ENCODE measurements around the gene ABRACL. TPM values are rescaled to one million over a fixed set of nuclear protein-coding genes. Genes with fewer than 3 reads are reported as not detected.

Gene ABRACL
- total RNA-seq, 2 experiments from 2014 or later: 153 to 154 TPM

Other genes with a start within 250 kb of the ABRACL start
- not detected for gene ECT2L, start 232.7 kb upstream of the ABRACL start, total RNA-seq
- 10 to 100 TPM; 72.2 to 73.9 TPM for gene REPS1, start 40.5 kb upstream of the ABRACL start, total RNA-seq
- 10 to 100 TPM; 59.2 to 60.4 TPM for gene HECA, start 106.3 kb downstream of the ABRACL start, total RNA-seq

Measured in activated CD8-positive, alpha-beta memory T cell treated with anti-CD3 and anti-CD28 coated beads for 36 hours (primary cell).